ENCODE measurements around the gene RFC2.
A peak's percentile ranks its signal among the peaks of the same experiment; 100 is the strongest.
"Not testable (repeated sequence)": the region's sequence is repeated elsewhere in the genome, so short reads cannot be mapped to it uniquely, and the experiment has no call there.

RFC2 gene

GRCh38 chr7:74283858-74284447 is 29.8 kb upstream of the RFC2 start:
- no peak for DNase-seq (ENCODE audit: low read depth in 1 of 2, low spot score in 1 of 2)

GRCh38 chr7:74282748-74283459 is 28.7 kb upstream of the RFC2 start:
- DNase-seq (ENCODE audit: low read depth in 1 of 2, low spot score in 1 of 2), result no peak

DNA sequence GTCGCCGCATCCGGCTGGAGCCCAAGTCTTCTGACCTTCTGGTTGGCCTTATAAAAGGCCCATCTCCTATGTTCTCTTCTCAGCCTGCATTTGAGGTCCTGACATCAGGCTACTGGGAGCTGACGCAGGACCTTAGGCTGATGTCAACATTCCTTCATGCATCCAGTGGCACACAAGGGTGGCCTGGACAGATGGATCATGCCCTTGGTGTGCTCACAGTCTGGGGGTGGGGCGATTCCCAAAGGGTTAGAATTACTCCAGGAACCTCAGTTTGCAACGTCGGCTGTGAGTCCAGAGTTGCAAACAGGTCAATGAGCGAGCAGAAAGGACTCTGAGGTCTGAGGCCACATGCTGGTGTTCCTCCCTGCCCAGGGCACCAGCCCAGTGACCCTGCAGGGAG is 26.8 kb upstream of the RFC2 start:
- DNase-seq (ENCODE audit: low read depth in 1 of 2, low spot score in 1 of 2), result no peak

DNA sequence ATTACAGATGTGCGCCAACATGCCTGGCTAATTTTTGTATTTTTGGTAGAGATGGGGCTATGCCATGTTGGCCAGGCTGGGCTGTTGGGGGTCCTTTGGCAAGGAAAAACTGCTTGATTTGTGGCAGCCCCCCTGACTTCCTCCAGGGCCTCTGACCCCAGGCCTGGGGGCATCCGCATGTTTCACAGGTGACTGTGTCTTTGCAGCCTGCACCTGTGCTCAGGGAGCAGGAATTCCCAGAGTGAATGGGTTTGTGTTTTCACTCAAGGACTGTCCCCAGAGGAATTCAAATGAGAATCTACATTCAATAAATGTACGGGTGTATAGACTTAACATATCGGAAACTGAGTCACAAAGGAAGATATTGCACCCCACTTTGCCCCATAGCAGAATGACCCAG is 23.4 kb upstream of the RFC2 start:
- no peak for DNase-seq (ENCODE audit: low read depth in 1 of 2, low spot score in 1 of 2)

DNA sequence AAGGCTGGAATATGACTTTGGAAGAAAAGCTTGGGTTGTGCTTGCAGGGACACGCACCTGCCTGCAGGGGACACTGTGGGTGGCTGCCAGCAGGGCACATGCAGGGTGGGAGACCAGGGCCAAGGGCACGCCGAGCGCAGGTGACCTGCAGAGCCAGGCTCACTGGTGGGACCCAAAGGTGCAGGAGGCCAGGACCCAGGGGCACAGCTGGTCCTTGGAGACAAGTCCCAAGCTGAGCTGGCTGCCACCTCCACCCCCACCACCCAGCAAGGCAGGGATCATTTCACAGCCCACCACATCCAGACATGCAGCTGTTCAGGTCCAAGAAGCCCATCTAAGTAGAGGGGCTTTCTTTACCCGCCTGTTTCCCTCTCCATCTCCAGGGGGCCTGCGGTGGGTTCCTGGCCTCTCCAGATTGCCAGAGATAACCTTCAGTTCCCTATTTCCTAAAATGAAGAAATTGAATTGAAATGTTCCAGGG is 21.2 kb upstream of the RFC2 start:
- DNase-seq (ENCODE audit: low read depth in 1 of 2, low spot score in 1 of 2), result no peak

GRCh38 chr7:74272305-74273038 is 18.3 kb upstream of the RFC2 start:
- DNase-seq (ENCODE audit: low read depth in 1 of 2, low spot score in 1 of 2), result no peak

GRCh38 chr7:74271742-74272141 is 17.5 kb upstream of the RFC2 start:
- no peak for DNase-seq (ENCODE audit: low read depth in 1 of 2, low spot score in 1 of 2)

- DNase-seq (ENCODE audit: low read depth in 1 of 2, low spot score in 1 of 2), result peak in 1 of 2 donors; percentile 36
Observed at GRCh38 chr7:74269757-74270277, 15.6 kb upstream of the RFC2 start.

GRCh38 chr7:74267756-74268565 is 13.8 kb upstream of the RFC2 start:
- no peak for DNase-seq (ENCODE audit: low read depth in 1 of 2, low spot score in 1 of 2)

- DNase-seq (ENCODE audit: low read depth in 1 of 2, low spot score in 1 of 2), result no peak
Observed at GRCh38 chr7:74266191-74266963, 12.2 kb upstream of the RFC2 start.

GRCh38 chr7:74263399-74264120 is 9.4 kb upstream of the RFC2 start:
- no peak for DNase-seq (ENCODE audit: low read depth in 1 of 2, low spot score in 1 of 2)

GRCh38 chr7:74262639-74263398 is 8.6 kb upstream of the RFC2 start:
- no peak for DNase-seq (ENCODE audit: low read depth in 1 of 2, low spot score in 1 of 2)

DNA sequence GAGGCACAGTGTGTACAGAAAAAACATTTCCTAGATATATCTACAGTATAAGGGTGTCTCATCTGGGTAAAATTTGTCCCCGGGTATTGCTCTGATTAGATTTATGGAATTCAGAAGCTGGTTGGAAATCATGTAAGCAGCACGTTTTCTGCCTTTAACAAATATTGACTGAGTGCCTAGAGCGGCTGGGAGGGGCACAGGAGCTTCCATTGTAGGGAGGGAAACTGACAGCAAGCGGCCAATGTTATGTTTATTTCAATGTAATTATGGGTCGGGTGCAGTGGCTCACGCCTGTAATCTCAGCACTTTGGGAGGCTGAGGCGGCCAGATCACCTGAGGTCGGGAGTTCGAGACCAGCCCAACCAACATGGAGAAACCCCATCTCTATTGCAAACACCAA is 4.4 kb upstream of the RFC2 start:
- DNase-seq (ENCODE audit: low read depth in 1 of 2, low spot score in 1 of 2), result no peak

- no peak for DNase-seq (ENCODE audit: low read depth in 1 of 2, low spot score in 1 of 2)
Observed at GRCh38 chr7:74256491-74257408, 2.6 kb upstream of the RFC2 start.

GRCh38 chr7:74255461-74255860 is 1.3 kb upstream of the RFC2 start:
- DNase-seq (ENCODE audit: low read depth in 1 of 2, low spot score in 1 of 2), result not testable (repeated sequence)

- no peak for DNase-seq (ENCODE audit: low read depth in 1 of 2, low spot score in 1 of 2)
Observed at GRCh38 chr7:74254858-74255379, 720 bp upstream of the RFC2 start.

DNA sequence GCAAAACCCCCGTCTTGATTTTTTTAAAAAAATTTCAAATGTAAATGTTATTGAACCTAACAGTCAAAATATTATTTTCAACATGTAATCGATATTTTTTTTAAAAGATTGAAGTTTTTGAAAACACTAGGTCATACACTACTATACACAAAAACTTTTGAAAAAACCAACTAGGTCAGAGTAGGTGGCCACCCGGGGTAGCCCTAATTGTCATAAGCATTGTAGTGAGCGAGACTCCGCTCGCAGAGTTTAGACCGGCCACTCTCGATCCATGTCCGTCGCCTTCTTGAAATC is 417 bp downstream of the RFC2 start:
- no peak for DNase-seq (ENCODE audit: low read depth in 1 of 2, low spot score in 1 of 2)

- no peak for DNase-seq (ENCODE audit: low read depth in 1 of 2, low spot score in 1 of 2)
Observed at GRCh38 chr7:74253331-74253730, 868 bp downstream of the RFC2 start.

Data from activated CD4-positive, alpha-beta T cell treated with anti-CD3 and anti-CD28 coated beads, Interleukin-2, amount 50 U/mL, for 24 hours (primary cell).